22Rv1 (cell line): ENCODE data around the gene ERP44.

Experiments
- H3K27ac ChIP-seq: fragments of 450-650 bp; 2 replicates; pipeline ENCODE4 v1.5.1; 2017
- CTCF ChIP-seq: fragments of 450-650 bp; IDR thresholded peaks from 2 replicates; pipeline ENCODE4 v1.5.1; 2017; ENCODE audit warnings: mild to moderate bottlenecking
- ZFX ChIP-seq: fragments of 450-650 bp; IDR thresholded peaks from 2 replicates; pipeline ENCODE4 v1.6.1; 2017; ENCODE audit warnings: antibody characterized with exemption, borderline replicate concordance

ERP44 gene

GRCh38 chr9:100129772-100130171 lies 31.0 kb upstream of the ERP44 start:
- H3K27ac ChIP-seq, result no peak overlapping the region
- no peak for TF ChIP-seq CTCF
- TF ChIP-seq ZFX, result no peak

GRCh38 chr9:100126423-100126822 lies 27.6 kb upstream of the ERP44 start:
- no peak for TF ChIP-seq ZFX
- TF ChIP-seq CTCF, result no peak

GRCh38 chr9:100125910-100126309 lies 27.1 kb upstream of the ERP44 start:
- no peak overlapping the region for H3K27ac ChIP-seq
- no peak for TF ChIP-seq ZFX
- TF ChIP-seq CTCF, result no peak

More at GRCh38 chr9:100126423-100126822, 27.6 kb upstream of the ERP44 start:
- H3K27ac ChIP-seq, result no peak overlapping the region

- no peak for TF ChIP-seq CTCF
- no peak for TF ChIP-seq ZFX
- no peak overlapping the region for H3K27ac ChIP-seq
Measured at GRCh38 chr9:100125236-100125635, 26.4 kb upstream of the ERP44 start.

GRCh38 chr9:100120286-100120685 lies 21.5 kb upstream of the ERP44 start:
- TF ChIP-seq CTCF (no peak), ZFX (no peak)
- H3K27ac ChIP-seq, result no peak overlapping the region

GRCh38 chr9:100117316-100117715 lies 18.5 kb upstream of the ERP44 start:
- TF ChIP-seq ZFX (no peak), CTCF (no peak)
- H3K27ac ChIP-seq, result no peak overlapping the region

- TF ChIP-seq CTCF (no peak), ZFX (no peak)
- no peak overlapping the region for H3K27ac ChIP-seq
Measured at GRCh38 chr9:100112677-100113336, 14.0 kb upstream of the ERP44 start.
